Colonic mucosa (tissue), 4 donors: Measurements from ENCODE around the gene LCP1. TPM values are rescaled to one million over a fixed set of nuclear protein-coding genes. Genes with fewer than 3 reads are reported as not detected.

ENCODE experiments used
- DNase-seq: peaks from one replicate; pipeline ENCODE4 v3.0.0-alpha.2; 2020
- H3K27ac ChIP-seq: fragments of 200-600 bp; one replicate; pipeline ENCODE4 v1.8.0; 2021
- H3K27me3 ChIP-seq: fragments of 200-600 bp; one replicate; pipeline ENCODE4 v1.8.0; 2021
- H3K36me3 ChIP-seq: fragments of 200-600 bp; one replicate; pipeline ENCODE4 v1.8.0; 2021
- H3K4me1 ChIP-seq: fragments of 200-600 bp; one replicate; pipeline ENCODE4 v1.8.0; 2021; ENCODE audit warnings: mild to moderate bottlenecking
- H3K4me3 ChIP-seq: fragments of 200-600 bp; one replicate; pipeline ENCODE4 v1.8.0; 2021
- H3K9ac ChIP-seq, 2 donors: one replicate each; pipeline ENCODE4 v1.7.0; 2013; ENCODE audit warnings: control low read depth in 2 of 2, low read depth in 2 of 2, low read length in 2 of 2
- H3K9me3 ChIP-seq: fragments of 200-600 bp; one replicate; pipeline ENCODE4 v1.8.0; 2021
- intact Hi-C: fragments of 100-400 bp; cut with DNase I; formaldehyde crosslinking; loops from one replicate; pipeline ENCODE4 v1.14.1; 2022
- total RNA-seq, 2 donors: library from RNA; stranded (reverse); fragmentation: NEBNext Ultra II Directional in 1 of 2; extraction: Animal tissue kit (Norgen Biotek cat#: 25700) in 1 of 2; gene quantifications; one replicate each; pipeline ENCODE4 v1.2.1, GENCODE V29; 2021
- TF ChIP-seq, protein P1 (sequence below): fragments of 200-600 bp; IDR thresholded peaks from one replicate; pipeline ENCODE4 v1.8.0; 2022; ENCODE audit warnings: antibody characterized with exemption, mild to moderate bottlenecking
- donor health status: healthy.
- donor health status: DM: no; HTN: no; CAD: no.
- donor health status: DM: no; HTN: no; CAD: no.

LCP1 gene
- total RNA-seq, 2 donors from 2014 or later = 12.8 to 27.6 TPM

DNA sequence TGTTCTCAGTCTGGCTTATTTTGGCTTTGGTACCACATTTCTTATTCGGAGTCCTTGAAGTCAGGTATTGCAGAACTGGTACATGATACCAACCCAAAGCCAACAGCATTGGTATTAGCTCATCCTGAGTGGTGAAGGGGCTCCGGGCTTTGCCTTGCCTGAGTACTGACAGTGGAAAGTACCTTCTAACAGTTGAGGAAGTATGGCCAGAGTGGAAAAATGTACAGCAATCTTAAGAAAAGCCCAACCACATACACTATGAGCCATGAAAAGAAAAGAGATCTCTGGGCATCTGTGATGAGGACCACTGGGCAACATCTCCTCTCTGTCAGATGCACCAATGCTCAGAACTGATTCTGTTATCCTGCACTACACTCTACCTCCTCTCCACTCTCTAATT, 8.3 kb downstream of the LCP1 start:
- no peaks in the 10 kb centered on the region for H3K27me3 ChIP-seq
- no peak for DNase-seq
- TF ChIP-seq, protein P1, sequence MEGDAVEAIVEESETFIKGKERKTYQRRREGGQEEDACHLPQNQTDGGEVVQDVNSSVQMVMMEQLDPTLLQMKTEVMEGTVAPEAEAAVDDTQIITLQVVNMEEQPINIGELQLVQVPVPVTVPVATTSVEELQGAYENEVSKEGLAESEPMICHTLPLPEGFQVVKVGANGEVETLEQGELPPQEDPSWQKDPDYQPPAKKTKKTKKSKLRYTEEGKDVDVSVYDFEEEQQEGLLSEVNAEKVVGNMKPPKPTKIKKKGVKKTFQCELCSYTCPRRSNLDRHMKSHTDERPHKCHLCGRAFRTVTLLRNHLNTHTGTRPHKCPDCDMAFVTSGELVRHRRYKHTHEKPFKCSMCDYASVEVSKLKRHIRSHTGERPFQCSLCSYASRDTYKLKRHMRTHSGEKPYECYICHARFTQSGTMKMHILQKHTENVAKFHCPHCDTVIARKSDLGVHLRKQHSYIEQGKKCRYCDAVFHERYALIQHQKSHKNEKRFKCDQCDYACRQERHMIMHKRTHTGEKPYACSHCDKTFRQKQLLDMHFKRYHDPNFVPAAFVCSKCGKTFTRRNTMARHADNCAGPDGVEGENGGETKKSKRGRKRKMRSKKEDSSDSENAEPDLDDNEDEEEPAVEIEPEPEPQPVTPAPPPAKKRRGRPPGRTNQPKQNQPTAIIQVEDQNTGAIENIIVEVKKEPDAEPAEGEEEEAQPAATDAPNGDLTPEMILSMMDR = no peak
- H3K36me3 ChIP-seq = no peaks in the 10 kb centered on the region
- no peak overlapping the region for H3K4me3 ChIP-seq
- H3K9me3 ChIP-seq = no peaks in the 10 kb centered on the region
- H3K27ac ChIP-seq = peak overlapping the region; percentile 38
- no peak overlapping the region for H3K9ac ChIP-seq
- intact Hi-C loops = no loop called here
- no peaks in the 10 kb centered on the region for H3K4me1 ChIP-seq

DNA sequence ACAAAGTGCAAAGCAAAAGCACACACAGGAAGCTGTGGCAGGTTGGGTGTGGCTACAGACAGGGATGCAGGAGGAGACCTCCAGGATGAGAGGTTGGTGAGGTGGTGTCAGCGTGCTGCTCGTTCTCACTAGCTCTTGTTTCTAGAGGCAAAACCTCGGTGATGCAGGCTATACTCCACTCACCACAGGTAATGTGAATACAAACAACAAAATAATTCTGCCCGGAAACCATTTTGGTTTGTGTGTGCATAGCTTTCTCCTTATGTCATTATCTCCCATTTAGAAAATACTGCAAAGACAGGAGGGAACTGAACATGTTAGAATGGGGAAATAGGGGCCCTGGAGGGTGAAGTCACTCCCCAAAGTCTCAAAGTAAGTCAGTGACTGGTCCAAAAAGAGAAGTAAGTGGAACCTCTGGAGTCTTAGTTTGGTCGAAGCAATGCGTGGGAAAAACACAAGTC, 9.4 kb downstream of the LCP1 start:
- DNase-seq = no peak
- Histone ChIP-seq H3K9ac (no peak overlapping the region), H3K36me3 (no peaks in the 10 kb centered on the region), H3K9me3 (no peaks in the 10 kb centered on the region), H3K4me1 (no peaks in the 10 kb centered on the region), H3K27me3 (no peaks in the 10 kb centered on the region), H3K4me3 (no peak overlapping the region), H3K27ac (peak overlapping the region; percentile 38)
- TF ChIP-seq, protein P1 = no peak
- intact Hi-C loops = no loop called here

DNA sequence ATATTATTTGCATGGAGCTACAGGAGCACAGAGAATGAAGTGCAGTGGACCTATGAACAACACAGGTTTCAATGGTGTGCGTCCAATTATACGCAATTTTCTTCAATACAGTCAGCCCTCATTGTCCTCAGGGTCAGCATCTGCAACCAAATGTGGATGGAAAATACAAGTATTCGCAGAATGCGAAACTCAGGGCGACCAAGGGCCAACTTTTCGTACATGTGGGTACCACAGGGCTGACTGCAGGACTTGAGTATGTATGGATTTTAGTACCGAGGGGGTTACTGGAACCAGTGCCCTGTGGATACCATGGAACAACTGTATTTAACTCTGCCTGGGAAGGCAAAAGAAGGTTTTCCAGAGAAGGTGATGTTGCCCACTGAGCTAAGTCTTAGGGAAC, 10.2 kb downstream of the LCP1 start:
- H3K27ac ChIP-seq = peak overlapping the region; percentile 38
- H3K4me1 ChIP-seq = no peaks in the 10 kb centered on the region
- no peak overlapping the region for H3K9ac ChIP-seq
- H3K4me3 ChIP-seq = no peak overlapping the region
- H3K27me3 ChIP-seq = no peaks in the 10 kb centered on the region
- intact Hi-C loops = no loop called here
- H3K9me3 ChIP-seq = no peaks in the 10 kb centered on the region
- H3K36me3 ChIP-seq = no peaks in the 10 kb centered on the region
- DNase-seq = no peak
- TF ChIP-seq, protein P1 = no peak

DNA sequence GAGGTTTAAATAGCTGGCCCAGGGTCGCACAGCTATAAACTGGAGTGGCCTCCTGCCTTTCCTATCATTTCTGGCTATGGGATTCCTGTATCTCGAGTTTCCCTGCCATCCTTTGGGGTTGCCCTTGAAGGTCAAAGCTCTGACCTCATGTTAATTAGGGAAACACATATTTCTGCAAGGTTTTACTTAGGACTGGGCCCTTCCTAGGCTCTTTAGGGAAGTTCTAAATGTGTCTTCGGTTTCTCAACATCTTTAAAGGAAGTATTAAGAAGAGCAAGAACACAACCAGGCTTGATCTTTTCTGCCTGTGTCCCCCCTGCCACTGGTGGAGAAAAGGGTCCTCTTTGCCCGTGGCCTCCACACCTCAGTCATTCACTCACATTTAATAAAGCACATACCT, 10.8 kb downstream of the LCP1 start:
- Histone ChIP-seq H3K36me3 (no peaks in the 10 kb centered on the region), H3K9me3 (no peaks in the 10 kb centered on the region), H3K27me3 (no peaks in the 10 kb centered on the region), H3K27ac (peak overlapping the region; percentile 38), H3K4me3 (no peak overlapping the region), H3K9ac (no peak overlapping the region), H3K4me1 (no peaks in the 10 kb centered on the region)
- intact Hi-C loops = no loop called here
- TF ChIP-seq, protein P1 = no peak
- DNase-seq = no peak

DNA sequence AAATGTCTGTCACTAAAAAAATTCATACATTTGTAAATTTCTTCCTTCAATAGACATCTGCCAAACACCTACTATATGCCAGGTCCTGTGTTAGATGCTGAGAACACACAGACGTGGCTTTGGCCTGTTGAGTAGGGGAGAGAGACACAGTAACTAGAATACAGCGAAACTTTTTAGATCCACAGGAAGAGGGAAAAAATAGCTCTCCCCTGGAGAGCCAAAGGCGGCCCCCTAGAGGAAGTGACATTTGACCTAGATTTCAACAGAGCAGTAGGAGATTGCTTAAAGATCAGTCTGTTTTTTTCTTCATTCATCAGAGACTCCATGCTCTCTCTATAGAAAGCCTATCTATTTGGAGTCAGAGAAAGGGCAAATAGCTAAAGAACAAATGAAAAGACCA, 11.3 kb downstream of the LCP1 start:
- Histone ChIP-seq H3K4me3 (no peak overlapping the region), H3K9ac (no peak overlapping the region), H3K4me1 (no peaks in the 10 kb centered on the region), H3K36me3 (no peaks in the 10 kb centered on the region), H3K9me3 (no peaks in the 10 kb centered on the region), H3K27me3 (no peaks in the 10 kb centered on the region), H3K27ac (no peak overlapping the region)
- no peak for DNase-seq
- intact Hi-C loops = no loop called here
- TF ChIP-seq, protein P1 = no peak

DNA sequence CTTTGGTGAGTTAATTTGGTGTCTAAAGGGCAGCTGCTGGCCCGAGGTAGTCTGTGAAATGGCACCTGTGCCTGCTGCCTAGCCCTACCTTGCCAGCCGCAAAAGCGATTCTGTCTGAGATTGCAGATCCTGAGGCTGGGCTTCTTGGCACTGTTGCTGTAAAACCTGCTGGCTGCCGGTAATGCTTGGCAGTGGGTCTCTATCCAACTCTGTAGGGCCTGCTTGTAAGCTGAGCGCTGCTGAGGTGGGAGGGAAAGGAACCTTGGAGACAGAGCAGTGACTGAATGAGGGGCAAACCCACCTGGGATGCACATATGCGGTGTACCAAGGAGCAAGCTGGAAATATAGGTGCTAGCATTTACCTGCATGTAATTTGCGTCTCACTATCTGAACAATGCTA, 11.7 kb downstream of the LCP1 start:
- Histone ChIP-seq H3K9ac (no peak overlapping the region), H3K4me3 (no peak overlapping the region)
- intact Hi-C loops = no loop called here

More for the DNA sequence above, 11.7 kb downstream of the LCP1 start:
- Histone ChIP-seq H3K27me3 (no peaks in the 10 kb centered on the region), H3K27ac (no peak overlapping the region), H3K9me3 (no peaks in the 10 kb centered on the region), H3K4me1 (no peaks in the 10 kb centered on the region), H3K36me3 (no peaks in the 10 kb centered on the region)
- no peak for DNase-seq
- TF ChIP-seq, protein P1 = no peak
